Neural cell (in vitro differentiated cells): ENCODE measurements around the gene KCNS3. TPM values are rescaled to one million over a fixed set of nuclear protein-coding genes. Genes with fewer than 3 reads are reported as not detected.

Experiments
- H2AFZ ChIP-seq: fragments of 200-600, 300-800 bp; sonication (generic), shearing (Covaris generic); 2 replicates; pipeline ENCODE4 v1.6.0; 2014; ENCODE audit warnings: low read depth, mild to moderate bottlenecking, antibody characterized with exemption, low read length, moderate library complexity
- H3F3A ChIP-seq: fragments of 200-600 bp; shearing (Covaris generic); 2 replicates; pipeline ENCODE4 v1.6.1; 2016; ENCODE audit warnings: mild to moderate bottlenecking, moderate library complexity, mixed read lengths, antibody characterized with exemption, low read length; ENCODE audit not compliant: insufficient read depth, poor library complexity, severe bottlenecking
- H3K27ac ChIP-seq: fragments of 200-600, 300-800 bp; sonication (generic), shearing (Covaris generic); 2 replicates; pipeline ENCODE4 v1.5.1; 2014; ENCODE audit warnings: mild to moderate bottlenecking, low read length, moderate library complexity
- H3K27me3 ChIP-seq: fragments of 300-800, 200-600 bp; sonication (generic), shearing (Covaris generic); 2 replicates; pipeline ENCODE4 v1.6.0; 2014; ENCODE audit warnings: mild to moderate bottlenecking, low read depth, low read length, moderate library complexity; ENCODE audit not compliant: insufficient read depth
- H3K36me3 ChIP-seq: fragments of 300-800, 200-600 bp; sonication (generic), shearing (Covaris generic); 2 replicates; pipeline ENCODE4 v1.5.1; 2014; ENCODE audit warnings: mild to moderate bottlenecking, antibody characterized with exemption, low read length, moderate library complexity; ENCODE audit not compliant: insufficient read depth
- H3K4me2 ChIP-seq: fragments of 300-800, 200-600 bp; sonication (generic), shearing (Covaris generic); 2 replicates; pipeline ENCODE4 v1.6.0; 2014; ENCODE audit warnings: mild to moderate bottlenecking, low read length
- H3K4me3 ChIP-seq: fragments of 300-800, 200-600 bp; sonication (generic), shearing (Covaris generic); 2 replicates; pipeline ENCODE4 v1.5.1; 2014; ENCODE audit warnings: mild to moderate bottlenecking, low read length, moderate library complexity
- H3K79me2 ChIP-seq: fragments of 200-600 bp; shearing (Covaris generic); replicated peaks from 2 replicates; pipeline ENCODE4 v1.6.0; 2014; ENCODE audit warnings: mild to moderate bottlenecking, low read length, moderate library complexity; ENCODE audit not compliant: insufficient read depth
- H3K9ac ChIP-seq: fragments of 300-800, 200-600 bp; sonication (generic), shearing (Covaris generic); 2 replicates; pipeline ENCODE4 v1.6.1; 2016; ENCODE audit warnings: mild to moderate bottlenecking, low read length, mixed read lengths
- H3K9me2 ChIP-seq: fragments of 200-600 bp; shearing (Covaris generic); 2 replicates; pipeline ENCODE4 v1.6.1; 2016; ENCODE audit warnings: mild to moderate bottlenecking, low read length, mixed read lengths; ENCODE audit not compliant: insufficient read depth
- H3K9me3 ChIP-seq: fragments of 200-600, 300-800 bp; sonication (generic), shearing (Covaris generic); 2 replicates; pipeline ENCODE4 v1.6.1; 2016; ENCODE audit warnings: mild to moderate bottlenecking, mixed run types, low read length, moderate library complexity, mixed read lengths
- H4K20me1 ChIP-seq: fragments of 200-600 bp; shearing (Covaris generic); 2 replicates; pipeline ENCODE4 v1.6.1; 2016; ENCODE audit warnings: mild to moderate bottlenecking, mixed run types; ENCODE audit not compliant: insufficient read depth
- CTCF ChIP-seq: fragments of 450-650 bp; IDR thresholded peaks from 2 replicates; pipeline ENCODE4 v1.5.1; 2014; ENCODE audit warnings: antibody characterized with exemption, mild to moderate bottlenecking, moderate library complexity; ENCODE audit not compliant: poor library complexity, severe bottlenecking
- EP300 ChIP-seq: fragments of 450-650 bp; conservative IDR thresholded peaks from 2 replicates; pipeline ENCODE4 v1.6.1; 2014; ENCODE audit warnings: antibody characterized with exemption, mild to moderate bottlenecking, moderate library complexity; ENCODE audit not compliant: poor library complexity, severe bottlenecking
- MXI1 ChIP-seq: fragments of 450-650 bp; conservative IDR thresholded peaks from 2 replicates; pipeline ENCODE4 v1.6.1; 2014; ENCODE audit warnings: antibody characterized with exemption, mild to moderate bottlenecking; ENCODE audit not compliant: poor library complexity, severe bottlenecking
- POLR2AphosphoS5 ChIP-seq: IDR thresholded peaks from 2 replicates; pipeline ENCODE4 v1.6.1; 2012
- RAD21 ChIP-seq: fragments of 450-650 bp; conservative IDR thresholded peaks from 2 replicates; pipeline ENCODE4 v1.6.1; 2014; ENCODE audit warnings: antibody characterized with exemption, mild to moderate bottlenecking, moderate library complexity
- SMC3 ChIP-seq: fragments of 450-650 bp; conservative IDR thresholded peaks from 2 replicates; pipeline ENCODE4 v1.6.1; 2014; ENCODE audit warnings: antibody characterized with exemption, mild to moderate bottlenecking, moderate library complexity; ENCODE audit not compliant: poor library complexity
- TAF1 ChIP-seq: IDR thresholded peaks from 2 replicates; pipeline ENCODE4 v1.6.1; 2012; ENCODE audit warnings: low read depth
- polyA plus RNA-seq: library from polyadenylated mRNA; depleted of rRNA; stranded (reverse); fragments of >200 nt; gene quantifications from 2 replicates; pipeline ENCODE4 v1.2.3, GENCODE V29; 2014

Gene KCNS3
- polyA plus RNA-seq, 1 donor from 2014 or later = 0.15 TPM

DNA sequence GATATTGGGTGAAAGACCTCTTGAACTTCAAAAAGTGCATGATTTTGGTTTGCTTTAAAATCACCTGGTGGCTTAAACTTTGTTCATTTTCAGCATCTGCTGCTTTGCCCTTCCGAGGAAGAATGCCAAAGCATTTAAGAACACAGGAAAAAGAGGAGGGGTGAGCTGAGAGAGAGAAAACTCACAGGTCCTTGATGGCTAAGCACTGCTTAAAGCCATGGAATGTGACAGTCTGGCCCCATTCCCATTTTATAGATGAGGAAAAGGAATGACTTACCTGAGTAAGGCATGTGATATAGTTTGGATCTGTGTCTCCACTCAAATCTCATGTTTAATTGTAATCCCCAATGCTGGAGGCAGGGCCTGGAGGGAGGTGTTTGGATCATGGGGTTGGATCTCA is 58.1 kb downstream of the KCNS3 start:
- Histone ChIP-seq H3K36me3 (no peaks in the 10 kb centered on the region), H3K9me3 (no peaks in the 10 kb centered on the region), H4K20me1 (no peaks in the 10 kb centered on the region), H3K4me3 (no peak overlapping the region), H3K27me3 (no peaks in the 10 kb centered on the region), H3K9me2 (no peaks in the 10 kb centered on the region), H3K4me2 (no peak overlapping the region), H3K79me2 (no peaks in the 10 kb centered on the region), H2AFZ (no peak overlapping the region), H3K27ac (no peak overlapping the region), H3F3A (no peaks in the 10 kb centered on the region), H3K9ac (no peak overlapping the region)
- TF ChIP-seq RAD21 = no peak
- TF ChIP-seq POLR2AphosphoS5 = no peak
- no peak for TF ChIP-seq CTCF
- no peak for TF ChIP-seq SMC3
- TF ChIP-seq MXI1 = no peak
- TF ChIP-seq TAF1 = no peak
- no peak for TF ChIP-seq EP300

DNA sequence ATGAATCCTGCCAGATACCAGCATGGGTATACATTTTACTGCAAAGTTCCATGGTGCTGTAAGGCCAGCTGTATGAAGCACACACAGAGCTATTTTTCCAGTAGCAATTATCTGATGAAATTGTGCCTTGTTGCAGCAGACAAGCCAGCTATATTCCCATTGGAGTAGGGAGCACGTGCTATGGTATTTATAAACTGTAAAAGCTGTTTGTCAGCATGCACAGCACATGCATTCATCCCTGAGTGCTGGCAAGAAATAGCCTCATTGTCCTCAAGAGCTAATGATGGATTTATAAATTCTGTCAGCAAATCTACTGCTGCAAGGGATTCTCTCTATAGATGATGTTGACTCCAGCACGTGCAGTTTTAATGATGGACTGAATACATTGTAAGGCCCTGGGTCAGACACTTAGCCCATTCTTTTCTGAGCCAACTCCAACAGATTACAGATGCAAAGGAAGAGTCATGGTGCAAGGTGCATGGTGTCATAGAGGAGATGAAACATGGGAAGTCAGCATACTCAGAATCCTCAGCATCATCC is 61.7 kb downstream of the KCNS3 start:
- H3K4me2 ChIP-seq = no peak overlapping the region
- no peaks in the 10 kb centered on the region for H3F3A ChIP-seq
- H3K79me2 ChIP-seq = no peaks in the 10 kb centered on the region
- H4K20me1 ChIP-seq = no peaks in the 10 kb centered on the region
- H3K27me3 ChIP-seq = no peaks in the 10 kb centered on the region
- peak overlapping the region; percentile 53 for H3K27ac ChIP-seq
- H3K4me3 ChIP-seq = peak overlapping the region; percentile 8
- H3K36me3 ChIP-seq = no peaks in the 10 kb centered on the region
- no peak overlapping the region for H3K9ac ChIP-seq
- no peaks in the 10 kb centered on the region for H3K9me3 ChIP-seq
- H2AFZ ChIP-seq = no peak overlapping the region
- no peaks in the 10 kb centered on the region for H3K9me2 ChIP-seq
- peak; percentile 53 for TF ChIP-seq EP300
- TF ChIP-seq MXI1 = peak; percentile 76
- peak; percentile 65 for TF ChIP-seq POLR2AphosphoS5
- peak; percentile 4 for TF ChIP-seq RAD21
- no peak for TF ChIP-seq TAF1

DNA sequence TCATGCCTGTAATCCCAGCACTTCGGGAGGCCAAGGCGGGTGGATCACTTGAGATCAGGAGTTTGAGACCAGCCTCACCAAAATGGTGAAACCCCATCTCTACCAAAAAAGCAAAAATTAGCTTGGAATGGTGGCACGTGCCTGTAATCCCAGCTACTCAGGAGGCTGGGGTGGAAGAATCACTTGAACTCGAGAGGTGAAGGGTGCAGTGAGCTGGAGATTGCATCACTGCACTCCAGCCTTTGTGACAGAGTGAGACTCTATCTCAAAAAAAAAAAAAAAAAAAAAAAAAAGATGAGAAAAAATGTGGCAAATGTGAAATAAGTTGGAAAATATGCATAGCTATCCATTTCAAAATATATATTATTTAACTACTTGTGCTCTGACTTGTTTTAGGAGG is 65.0 kb downstream of the KCNS3 start:
- TF ChIP-seq CTCF (no peak), SMC3 (no peak)
- H3K9me3 ChIP-seq = no peaks in the 10 kb centered on the region
- no peaks in the 10 kb centered on the region for H3K27me3 ChIP-seq
- H3F3A ChIP-seq = no peaks in the 10 kb centered on the region
- no peak overlapping the region for H3K27ac ChIP-seq
- no peak overlapping the region for H2AFZ ChIP-seq
- H3K9me2 ChIP-seq = no peaks in the 10 kb centered on the region
- no peaks in the 10 kb centered on the region for H3K36me3 ChIP-seq
- H3K4me2 ChIP-seq = no peak overlapping the region
- no peak overlapping the region for H3K4me3 ChIP-seq
- no peaks in the 10 kb centered on the region for H3K79me2 ChIP-seq
- H3K9ac ChIP-seq = no peak overlapping the region
- H4K20me1 ChIP-seq = no peaks in the 10 kb centered on the region
